SK-N-SH (cell line): ENCODE results near the gene LNX2. TPM values are rescaled to one million over a fixed set of nuclear protein-coding genes. Genes with fewer than 3 reads are reported as not detected.

Experiments used
- CTCF ChIA-PET: fragments of 300-600, 350-600 bp; formaldehyde crosslinking; extraction: SDS; loops from one replicate; lab custom pipeline; 2021; lab: Yijun Ruan, JAX
- POLR2A ChIA-PET: fragments of 350-600 bp; sonication (Branson Sonifier 250); formaldehyde crosslinking; extraction: SDS; loops from one replicate; lab custom pipeline; 2020; ENCODE audit warnings: antibody characterized with exemption, inconsistent platforms; lab: Yijun Ruan, JAX
- DNase-seq: peaks from one replicate; pipeline ENCODE4 v3.0.0; 2012
- H2AFZ ChIP-seq: fragments of 200-600 bp; sonication (generic); 2 replicates; pipeline ENCODE4 v1.8.1; 2016; ENCODE audit warnings: antibody characterized with exemption, mild to moderate bottlenecking, low read depth
- H3F3A ChIP-seq: fragments of 200-600 bp; sonication (generic); replicated peaks from 2 replicates; pipeline ENCODE3; 2016; ENCODE audit warnings: antibody characterized with exemption, mild to moderate bottlenecking; ENCODE audit not compliant: insufficient read depth
- H3K27ac ChIP-seq, 2 experiments: fragments of 200-500 bp in 1 of 2; fragments of 200-600 bp in 1 of 2; sonication (Bioruptor generic) in 1 of 2; sonication (generic), shearing (Covaris generic) in 1 of 2; 2 replicates each; pipeline versions ENCODE4 v1.5.1 to v1.6.1; 2014 to 2016; ENCODE audit warnings: low read depth in 2 of 2, inconsistent platforms in 1 of 2, low read length in 1 of 2, mild to moderate bottlenecking in 1 of 2, mixed read lengths in 1 of 2
- H3K27me3 ChIP-seq: fragments of 200-600 bp; sonication (generic), shearing (Covaris generic); 2 replicates; pipeline ENCODE4 v1.6.1; 2016; ENCODE audit warnings: mixed run types; ENCODE audit not compliant: insufficient read depth
- H3K36me3 ChIP-seq, 2 experiments: fragments of 200-500 bp in 1 of 2; fragments of 200-600 bp in 1 of 2; sonication (Bioruptor generic) in 1 of 2; sonication (generic) in 1 of 2; replicated peaks in 1 of 2; 2 replicates each; pipeline versions ENCODE3 to v1.5.1; 2014 to 2016; ENCODE audit warnings: low read length in 1 of 2, mild to moderate bottlenecking in 1 of 2; ENCODE audit not compliant: insufficient read depth in 2 of 2, control insufficient read depth in 1 of 2
- H3K4me1 ChIP-seq, 2 experiments: fragments of 200-500 bp in 1 of 2; fragments of 200-600 bp in 1 of 2; sonication (Bioruptor generic) in 1 of 2; sonication (generic), shearing (Covaris generic) in 1 of 2; 2 replicates each; pipeline versions ENCODE4 v1.5.1 to v1.6.1; 2014 to 2016; ENCODE audit warnings: low read depth in 1 of 2, low read length in 1 of 2, mixed run types in 1 of 2; ENCODE audit not compliant: insufficient read depth in 2 of 2, control insufficient read depth in 1 of 2
- H3K4me2 ChIP-seq: fragments of 200-600 bp; sonication (generic), shearing (Covaris generic); 2 replicates; pipeline ENCODE4 v1.6.1; 2017; ENCODE audit warnings: mixed run types
- H3K4me3 ChIP-seq, 2 experiments: fragments of 200-500 bp in 1 of 2; fragments of 200-600 bp in 1 of 2; sonication (Bioruptor generic) in 1 of 2; sonication (generic), shearing (Covaris generic) in 1 of 2; 2 replicates each; pipeline versions ENCODE4 v1.5.1 to v1.8.1; 2014 to 2016; ENCODE audit warnings: low read depth in 2 of 2, inconsistent platforms in 1 of 2, low read length in 1 of 2, mild to moderate bottlenecking in 1 of 2, mixed read lengths in 1 of 2, moderate library complexity in 1 of 2
- H3K79me2 ChIP-seq: fragments of 200-600 bp; sonication (generic); 2 replicates; pipeline ENCODE4 v1.8.1; 2017; ENCODE audit warnings: mild to moderate bottlenecking; ENCODE audit not compliant: insufficient read depth
- H3K9ac ChIP-seq: fragments of 200-600 bp; sonication (generic); 2 replicates; pipeline ENCODE4 v1.6.1; 2017; ENCODE audit warnings: mixed run types
- H3K9me2 ChIP-seq: fragments of 200-600 bp; sonication (generic); 2 replicates; pipeline ENCODE4 v1.6.1; 2017; ENCODE audit warnings: mixed run types
- H3K9me3 ChIP-seq: fragments of 200-600 bp; sonication (generic); 2 replicates; pipeline ENCODE4 v1.6.1; 2017; ENCODE audit warnings: mixed run types, mild to moderate bottlenecking, moderate library complexity
- H4K20me1 ChIP-seq: fragments of 200-600 bp; sonication (generic); 2 replicates; pipeline ENCODE4 v1.6.1; 2017; ENCODE audit warnings: mild to moderate bottlenecking, mixed run types; ENCODE audit not compliant: insufficient read depth
- CHD2 ChIP-seq: fragments of 150-350 bp; IDR thresholded peaks from 2 replicates; pipeline ENCODE4 v1.6.1; 2018; ENCODE audit warnings: low read length; ENCODE audit not compliant: partially characterized antibody
- ELF1 ChIP-seq: IDR thresholded peaks from 2 replicates; pipeline ENCODE4 v1.4.0; 2012
- FOSL2 ChIP-seq: IDR thresholded peaks from 2 replicates; pipeline ENCODE4 v1.4.0; 2012; ENCODE audit warnings: low read depth, mild to moderate bottlenecking, moderate library complexity, borderline replicate concordance
- FOXJ3 ChIP-seq: sonication (generic); formaldehyde crosslinking; IDR thresholded peaks from 2 replicates; pipeline ENCODE4 v1.5.1; 2020; ENCODE audit warnings: mild to moderate bottlenecking, missing genetic modification reagents
- GATA2 ChIP-seq: sonication (generic); formaldehyde crosslinking; IDR thresholded peaks from 2 replicates; pipeline ENCODE4 v1.5.0; 2020; ENCODE audit warnings: mild to moderate bottlenecking, missing genetic modification reagents
- MXI1 ChIP-seq: IDR thresholded peaks from 2 replicates; pipeline ENCODE4 v1.6.1; 2012; ENCODE audit warnings: mild to moderate bottlenecking, low read depth, low read length, improper control_type of control experiment
- NRF1 ChIP-seq: IDR thresholded peaks from 2 replicates; pipeline ENCODE4 v1.6.1; 2012; ENCODE audit warnings: low read depth, mild to moderate bottlenecking, low read length
- POLR2AphosphoS5 ChIP-seq: IDR thresholded peaks from 2 replicates; pipeline ENCODE4 v1.6.1; 2012; ENCODE audit warnings: low read depth, low read length
- RAD21 ChIP-seq: IDR thresholded peaks from 2 replicates; pipeline ENCODE4 v1.6.1; 2012; ENCODE audit warnings: mild to moderate bottlenecking, low read length
- RFX5 ChIP-seq: IDR thresholded peaks from 2 replicates; pipeline ENCODE4 v1.6.1; 2012; ENCODE audit warnings: mild to moderate bottlenecking, improper control_type of control experiment, low read length
- SMC3 ChIP-seq: IDR thresholded peaks from 2 replicates; pipeline ENCODE4 v1.6.1; 2012; ENCODE audit warnings: low read depth, low read length, improper control_type of control experiment
- WGBS: methylation state at CpG from one replicate; pipeline ENCODE4 v1.1.6; 2017; ENCODE audit warnings: low lambda C conversion rate; 5-methylcytosine and 5-hydroxymethylcytosine counted together
- polyA plus RNA-seq, 3 experiments: library from polyadenylated mRNA; depleted of rRNA; stranded (reverse); fragments of >200 nt; gene quantifications; 2 replicates each; pipeline ENCODE4 v1.2.3, GENCODE V29; 2012
- TF ChIP-seq, protein P1 (sequence below): IDR thresholded peaks from 2 replicates; pipeline ENCODE4 v1.4.0; 2012; ENCODE audit warnings: low read depth, borderline replicate concordance
- TF ChIP-seq, protein P2 (sequence below): IDR thresholded peaks from 2 replicates; pipeline ENCODE4 v1.4.0; 2012; ENCODE audit warnings: low read depth, borderline replicate concordance
- TF ChIP-seq, protein P3 (sequence below): fragments of 150-350 bp; IDR thresholded peaks from 2 replicates; pipeline ENCODE4 v1.6.1; 2016; ENCODE audit warnings: mild to moderate bottlenecking, low read depth, low read length

LNX2 gene
- polyA plus RNA-seq, 1 of the 3 experiments (the other 2 are of a cell fraction): 3.7 TPM

GRCh38 chr13:27583645-27584044 lies 36.7 kb downstream of the LNX2 start:
- Histone ChIP-seq H4K20me1 (no peaks in the 10 kb centered on the region), H3K79me2 (no peaks in the 10 kb centered on the region), H3K9ac (no peak overlapping the region), H3K9me3 (no peaks in the 10 kb centered on the region), H2AFZ (no peak overlapping the region), H3K4me2 (no peak overlapping the region), H3F3A (no peaks in the 10 kb centered on the region), H3K27me3 (no peaks in the 10 kb centered on the region), H3K4me3 (no peak overlapping the region), H3K36me3 (peaks cover 0 to 7% of the 10 kb centered on the region in 2 experiments), H3K27ac (no peak overlapping the region), H3K9me2 (no peaks in the 10 kb centered on the region), H3K4me1 (peaks cover 0 to under 1% of the 10 kb centered on the region in 2 experiments; a peak in 1 of 4 replicates)
- no peak for TF ChIP-seq CHD2
- TF ChIP-seq NRF1: no peak
- TF ChIP-seq POLR2AphosphoS5: no peak
- no peak for TF ChIP-seq RAD21
- TF ChIP-seq FOSL2: no peak
- TF ChIP-seq, protein P1, sequence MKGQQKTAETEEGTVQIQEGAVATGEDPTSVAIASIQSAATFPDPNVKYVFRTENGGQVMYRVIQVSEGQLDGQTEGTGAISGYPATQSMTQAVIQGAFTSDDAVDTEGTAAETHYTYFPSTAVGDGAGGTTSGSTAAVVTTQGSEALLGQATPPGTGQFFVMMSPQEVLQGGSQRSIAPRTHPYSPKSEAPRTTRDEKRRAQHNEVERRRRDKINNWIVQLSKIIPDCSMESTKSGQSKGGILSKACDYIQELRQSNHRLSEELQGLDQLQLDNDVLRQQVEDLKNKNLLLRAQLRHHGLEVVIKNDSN: no peak
- TF ChIP-seq, protein P2, sequence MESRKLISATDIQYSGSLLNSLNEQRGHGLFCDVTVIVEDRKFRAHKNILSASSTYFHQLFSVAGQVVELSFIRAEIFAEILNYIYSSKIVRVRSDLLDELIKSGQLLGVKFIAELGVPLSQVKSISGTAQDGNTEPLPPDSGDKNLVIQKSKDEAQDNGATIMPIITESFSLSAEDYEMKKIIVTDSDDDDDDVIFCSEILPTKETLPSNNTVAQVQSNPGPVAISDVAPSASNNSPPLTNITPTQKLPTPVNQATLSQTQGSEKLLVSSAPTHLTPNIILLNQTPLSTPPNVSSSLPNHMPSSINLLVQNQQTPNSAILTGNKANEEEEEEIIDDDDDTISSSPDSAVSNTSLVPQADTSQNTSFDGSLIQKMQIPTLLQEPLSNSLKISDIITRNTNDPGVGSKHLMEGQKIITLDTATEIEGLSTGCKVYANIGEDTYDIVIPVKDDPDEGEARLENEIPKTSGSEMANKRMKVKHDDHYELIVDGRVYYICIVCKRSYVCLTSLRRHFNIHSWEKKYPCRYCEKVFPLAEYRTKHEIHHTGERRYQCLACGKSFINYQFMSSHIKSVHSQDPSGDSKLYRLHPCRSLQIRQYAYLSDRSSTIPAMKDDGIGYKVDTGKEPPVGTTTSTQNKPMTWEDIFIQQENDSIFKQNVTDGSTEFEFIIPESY: no peak
- no peak for TF ChIP-seq ELF1
- no peak for TF ChIP-seq MXI1
- no peak for TF ChIP-seq SMC3
- TF ChIP-seq, protein P3, sequence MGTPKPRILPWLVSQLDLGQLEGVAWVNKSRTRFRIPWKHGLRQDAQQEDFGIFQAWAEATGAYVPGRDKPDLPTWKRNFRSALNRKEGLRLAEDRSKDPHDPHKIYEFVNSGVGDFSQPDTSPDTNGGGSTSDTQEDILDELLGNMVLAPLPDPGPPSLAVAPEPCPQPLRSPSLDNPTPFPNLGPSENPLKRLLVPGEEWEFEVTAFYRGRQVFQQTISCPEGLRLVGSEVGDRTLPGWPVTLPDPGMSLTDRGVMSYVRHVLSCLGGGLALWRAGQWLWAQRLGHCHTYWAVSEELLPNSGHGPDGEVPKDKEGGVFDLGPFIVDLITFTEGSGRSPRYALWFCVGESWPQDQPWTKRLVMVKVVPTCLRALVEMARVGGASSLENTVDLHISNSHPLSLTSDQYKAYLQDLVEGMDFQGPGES: no peak
- TF ChIP-seq FOXJ3: no peak
- no peak for TF ChIP-seq RFX5
- no peak for TF ChIP-seq GATA2 (CRISPR knock-in tag)
- POLR2A ChIA-PET: interaction anchor here (0.6 kb wide), 1 partner anchor 34 kb away, joined by 3 read pairs; no protein-coding TSS in a partner anchor
- WGBS: 87% methylated on average over 4 of the region's 4 CpGs
- CTCF ChIA-PET: no interaction called here
- no peak for DNase-seq
